T-cell (primary cell): ENCODE measurements around the gene RNF125. TPM values are rescaled to one million over a fixed set of nuclear protein-coding genes. Genes with fewer than 3 reads are reported as not detected.
A peak's percentile ranks its signal among the peaks of the same experiment; 100 is the strongest.

ENCODE experiments used
- ATAC-seq, 4 experiments: fragments of 200-7000 bp in 3 of 4; fragments of 150-1000 bp in 1 of 4; cut with Tn5 transposase; replicated peaks in 1 of 4; 1 replicate in 3 of 4; 2 replicates in 1 of 4; pipeline ENCODE4 v1.10.0; 2021; ENCODE audit warnings: moderate library complexity in 3 of 4, mild to moderate bottlenecking in 2 of 4, moderate number of reproducible peaks in 1 of 4
- CTCF ChIA-PET, 2 donors: fragments of 300-600 bp; sonication (Branson Sonifier 250); formaldehyde crosslinking; loops; one replicate each; lab custom pipeline; 2022; ENCODE audit warnings: antibody characterized with exemption in 2 of 2; lab: Charles Lee
- POLR2A ChIA-PET, 2 donors: fragments of 300-600 bp; sonication (Branson Sonifier 250); formaldehyde crosslinking; loops; one replicate each; lab custom pipeline; 2022; ENCODE audit warnings: antibody characterized with exemption in 2 of 2; lab: Charles Lee
- DNase-seq, 35 experiments: peaks; one replicate each; pipeline versions ENCODE4 v3.0.0 to v3.0.0-alpha.2; 2013 to 2023
- H3K27ac ChIP-seq: one replicate; pipeline ENCODE4 v1.5.1; 2013; ENCODE audit warnings: low read length
- H3K27me3 ChIP-seq, 2 experiments: replicated peaks in 1 of 2; 1 replicate in 1 of 2; 2 replicates in 1 of 2; pipeline versions ENCODE4 v1.6.1 to v1.7.0; 2013; ENCODE audit warnings: low read length in 1 of 2, mixed read lengths in 1 of 2; ENCODE audit not compliant: control insufficient read depth in 2 of 2, insufficient read depth in 2 of 2; ENCODE audit errors: extremely low read depth in 1 of 2
- H3K36me3 ChIP-seq, 2 donors: 1 replicate in 1 of 2; 2 replicates in 1 of 2; pipeline versions ENCODE4 v1.6.1 to v1.7.0; 2013; ENCODE audit warnings: low read length in 1 of 2; ENCODE audit not compliant: control insufficient read depth in 2 of 2, insufficient read depth in 1 of 2; ENCODE audit errors: extremely low read depth in 1 of 2
- H3K4me1 ChIP-seq, 2 experiments: 1 replicate in 1 of 2; 2 replicates in 1 of 2; pipeline versions ENCODE4 v1.6.1 to v1.7.0; 2013; ENCODE audit warnings: low read length in 2 of 2, mixed read lengths in 1 of 2; ENCODE audit not compliant: insufficient read depth in 2 of 2, control insufficient read depth in 1 of 2; ENCODE audit errors: extremely low read depth in 1 of 2
- H3K4me3 ChIP-seq, 2 donors: 1 replicate in 1 of 2; 2 replicates in 1 of 2; pipeline versions ENCODE4 v1.5.1 to v1.7.0; 2013; ENCODE audit warnings: mild to moderate bottlenecking in 2 of 2, low read length in 1 of 2, moderate library complexity in 1 of 2; ENCODE audit not compliant: control insufficient read depth in 1 of 2; ENCODE audit errors: extremely low read depth in 1 of 2
- H3K9me3 ChIP-seq: 2 replicates; pipeline ENCODE4 v1.7.0; 2013
- H3K27ac Mint-ChIP-seq, 2 donors: one replicate each; pipeline ENCODE4 v1.8.0; 2020 to 2021; ENCODE audit warnings: mild to moderate bottlenecking in 2 of 2, mixed read lengths in 2 of 2
- H3K27me3 Mint-ChIP-seq, 2 donors: one replicate each; pipeline ENCODE4 v1.8.0; 2021 to 2022; ENCODE audit warnings: mixed read lengths in 2 of 2
- H3K36me3 Mint-ChIP-seq: one replicate; pipeline ENCODE4 v1.8.0; 2021; ENCODE audit warnings: mixed read lengths
- H3K4me1 Mint-ChIP-seq, 3 donors: one replicate each; pipeline ENCODE4 v1.8.0; 2020 to 2022; ENCODE audit warnings: mixed read lengths in 3 of 3, mild to moderate bottlenecking in 1 of 3
- H3K4me3 Mint-ChIP-seq, 3 donors: one replicate each; pipeline ENCODE4 v1.8.0; 2020 to 2022; ENCODE audit warnings: mild to moderate bottlenecking in 3 of 3, mixed read lengths in 3 of 3, moderate library complexity in 3 of 3
- H3K9me3 Mint-ChIP-seq, 3 donors: one replicate each; pipeline ENCODE4 v1.8.0; 2020 to 2022; ENCODE audit warnings: mixed read lengths in 3 of 3
- WGBS: methylation state at CpG from one replicate; pipeline ENCODE4 v1.1.5; 2013; ENCODE audit warnings: missing lambda C conversion rate; ENCODE audit not compliant: insufficient coverage; 5-methylcytosine and 5-hydroxymethylcytosine counted together
- total RNA-seq, 35 experiments: library from RNA in 6 of 35; stranded (reverse) in 6 of 35; fragments of 120-200 nt in 1 of 35; gene quantifications; one replicate each; pipeline versions ENCODE4 v1.2.1 to v1.2.4 and lab custom pipeline; 2013 to 2026

RNF125 gene
- total RNA-seq, 5 donors from 2014 or later (not counting 1 experiment from before 2014, with no cell fraction given): 33.6 to 70.1 (median 37.4) TPM

- WGBS: 83% methylated on average over 1 of the region's 3 CpGs
- Mint-ChIP-seq H3K27ac (peak overlapping the region; percentile 41 to 45), H3K4me1 (peaks cover 4 to 12% (median 7%) of the 10 kb centered on the region in 3 donors), H3K4me3 (no peak overlapping the region), H3K27me3 (no peaks in the 10 kb centered on the region), H3K36me3 (peaks cover 28% of the 10 kb centered on the region), H3K9me3 (no peaks in the 10 kb centered on the region)
- DNase-seq (no peak), ATAC-seq (no peak)
- H3K27me3 ChIP-seq: no peaks in the 10 kb centered on the region
- ChIA-PET POLR2A (interaction anchor here (0.5 to 1.1 kb wide), 3 partner anchors 17 to 48 kb away, joined by 3 to 6 read pairs (median 4); no protein-coding TSS in a partner anchor), CTCF (interaction anchor here in 1 of 2 donors (1.3 kb wide), 1 partner anchor 17 kb away, joined by 3 read pairs; no protein-coding TSS in a partner anchor)
- H3K36me3 ChIP-seq: peaks cover 6 to 41% of the 10 kb centered on the region in 2 donors
- H3K4me3 ChIP-seq: no peak overlapping the region
- H3K4me1 ChIP-seq: peaks cover 0 to 2% of the 10 kb centered on the region in 2 experiments
- H3K9me3 ChIP-seq: no peaks in the 10 kb centered on the region
- H3K27ac ChIP-seq: no peak overlapping the region
These were observed 48.9 kb downstream of the RNF125 start for GRCh38 chr18:32067375-32068167.

DNA sequence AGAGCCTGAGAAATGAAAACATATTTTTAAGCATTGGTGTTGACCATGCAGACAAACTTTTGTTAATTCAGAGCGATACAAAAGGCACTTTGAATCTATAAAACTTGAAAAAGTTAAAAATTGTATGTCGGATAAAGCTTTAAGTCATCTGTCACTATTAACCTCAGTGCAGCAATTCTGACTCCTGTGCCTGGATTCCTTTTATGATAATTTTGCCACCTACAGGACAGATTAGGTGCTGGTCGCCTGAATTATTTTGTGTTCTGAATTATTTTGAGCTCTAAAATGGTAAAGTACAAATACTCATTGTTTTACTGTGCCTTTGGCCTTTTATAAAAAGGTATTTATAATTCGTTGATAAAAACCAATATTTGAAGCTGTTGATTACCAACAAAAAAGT is 53.7 kb downstream of the RNF125 start:
- ATAC-seq: peak; percentile 61 to 78 (median 69)
- CTCF ChIA-PET: interaction anchor here (0.5 to 2.9 kb wide), 33 partner anchors 9 to 516 kb away, joined by 3 to 31 read pairs (median 5); partner anchors contain the start of genes RNF125 (in 2 of the 2), RNF138 (in 1 of the 2) and TRAPPC8 (in 1 of the 2)
- H3K36me3 Mint-ChIP-seq: peaks cover 34% of the 10 kb centered on the region

DNA sequence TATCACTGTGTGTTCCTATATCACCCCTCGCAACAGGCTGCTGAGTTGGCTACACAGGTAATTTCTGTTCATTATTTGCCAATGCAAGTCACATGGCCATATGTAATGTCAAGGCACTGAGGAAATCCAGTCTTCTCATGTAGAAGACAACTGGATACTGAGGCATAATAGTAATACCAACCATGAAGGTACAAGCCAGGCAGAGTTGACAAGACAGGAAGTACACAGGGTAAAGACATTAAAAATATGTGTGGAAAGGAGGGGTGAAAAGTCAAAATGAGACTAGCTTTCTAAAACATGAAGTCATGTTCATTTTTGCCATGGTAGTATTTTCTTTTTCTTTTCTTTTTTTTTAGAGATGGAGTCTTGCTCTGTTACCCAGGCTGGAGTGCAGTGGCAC is 55.6 kb downstream of the RNF125 start:
- Histone ChIP-seq H3K9me3 (no peaks in the 10 kb centered on the region), H3K4me1 (peaks cover 0 to 2% of the 10 kb centered on the region in 2 experiments), H3K27me3 (no peaks in the 10 kb centered on the region), H3K36me3 (peaks cover 6 to 21% of the 10 kb centered on the region in 2 donors), H3K27ac (no peak overlapping the region), H3K4me3 (no peak overlapping the region)
- no peak for ATAC-seq
- Mint-ChIP-seq H3K27ac (peak overlapping the region; percentile 45 to 52), H3K36me3 (peaks cover 28% of the 10 kb centered on the region), H3K4me1 (peaks cover 6 to 17% (median 14%) of the 10 kb centered on the region in 3 donors), H3K4me3 (no peak overlapping the region), H3K9me3 (no peaks in the 10 kb centered on the region), H3K27me3 (no peaks in the 10 kb centered on the region)
- DNase-seq: no peak
- ChIA-PET CTCF (interaction anchor here in 1 of 2 donors (0.7 kb wide), 1 partner anchor 55 kb away, joined by 3 read pairs; no protein-coding TSS in a partner anchor), POLR2A (interaction anchor here in 1 of 2 donors (0.6 to 1.0 kb wide), 2 partner anchors 12 to 22 kb away, joined by 3 to 7 read pairs; no protein-coding TSS in a partner anchor)
- 100% methylated on average over 1 of the region's 1 CpG for WGBS

More for the DNA sequence above, 53.7 kb downstream of the RNF125 start:
- no peak overlapping the region for H3K4me3 Mint-ChIP-seq
- no peaks in the 10 kb centered on the region for H3K9me3 Mint-ChIP-seq
- H3K27ac Mint-ChIP-seq: peak overlapping the region; percentile 49 to 74
- no peak overlapping the region for H3K27ac ChIP-seq
- DNase-seq: peak in 10 of 35 experiments; percentile 4 to 62 (median 10)
- H3K4me1 ChIP-seq: peaks cover 0 to 2% of the 10 kb centered on the region in 2 experiments
- H3K4me1 Mint-ChIP-seq: peaks cover 10 to 18% (median 14%) of the 10 kb centered on the region in 3 donors
- H3K27me3 Mint-ChIP-seq: no peaks in the 10 kb centered on the region
- no CpG with 5 or more reads among the region's 4 CpGs for WGBS
- no peaks in the 10 kb centered on the region for H3K9me3 ChIP-seq
- no peak overlapping the region for H3K4me3 ChIP-seq
- POLR2A ChIA-PET: interaction anchor here (0.5 to 1.5 kb wide), 13 partner anchors 22 to 130 kb away, joined by 3 to 9 read pairs (median 4); partner anchors contain the start of genes RNF125 (in 2 of the 2) and TRAPPC8 (in 1 of the 2)
- H3K27me3 ChIP-seq: no peaks in the 10 kb centered on the region
- H3K36me3 ChIP-seq: peaks cover 6 to 35% of the 10 kb centered on the region in 2 donors

DNA sequence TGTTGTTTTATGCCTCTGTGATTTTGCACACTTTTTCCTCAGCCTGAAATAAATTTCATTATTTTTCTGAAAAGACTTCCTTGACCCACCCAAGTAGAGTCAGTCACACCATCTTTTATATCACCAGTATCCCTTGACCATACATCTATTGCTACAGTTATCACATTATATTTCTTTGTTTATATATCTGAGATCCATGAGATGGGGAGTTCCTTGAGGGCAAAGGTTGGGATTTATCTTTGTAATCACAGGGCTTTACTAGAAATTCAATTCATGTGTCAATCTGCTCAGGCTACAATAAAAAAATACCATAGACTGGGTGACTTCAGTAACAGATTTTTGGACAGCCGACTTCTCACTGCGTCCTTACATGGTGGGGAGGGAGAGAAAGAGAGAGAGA is 60.2 kb downstream of the RNF125 start:
- ATAC-seq (no peak), DNase-seq (no peak)
- no peak overlapping the region for H3K4me3 ChIP-seq
- peaks cover 34% of the 10 kb centered on the region for H3K36me3 Mint-ChIP-seq
- H3K27ac ChIP-seq: no peak overlapping the region
- no peaks in the 10 kb centered on the region for H3K9me3 ChIP-seq
- H3K36me3 ChIP-seq: peaks cover 0 to 10% of the 10 kb centered on the region in 2 donors
- H3K9me3 Mint-ChIP-seq: no peaks in the 10 kb centered on the region
- ChIA-PET POLR2A (no interaction called here), CTCF (interaction anchor here in 1 of 2 donors (0.6 kb wide), 1 partner anchor 241 kb away, joined by 4 read pairs; no protein-coding TSS in a partner anchor)
- H3K27me3 ChIP-seq: no peaks in the 10 kb centered on the region
- H3K4me1 Mint-ChIP-seq: peaks cover 15 to 16% (median 16%) of the 10 kb centered on the region in 3 donors
- WGBS: no CpG with 5 or more reads among the region's 2 CpGs
- H3K27me3 Mint-ChIP-seq: no peaks in the 10 kb centered on the region
- no peak overlapping the region for H3K27ac Mint-ChIP-seq
- no peak overlapping the region for H3K4me3 Mint-ChIP-seq
- peaks cover 0 to under 1% of the 10 kb centered on the region in 2 experiments for H3K4me1 ChIP-seq

GRCh38 chr18:32081881-32082280 is 63.3 kb downstream of the RNF125 start:
- no peak overlapping the region for H3K27ac Mint-ChIP-seq
- peaks cover 0 to 1% of the 10 kb centered on the region in 2 donors for H3K27me3 Mint-ChIP-seq
- Histone ChIP-seq H3K36me3 (no peaks in the 10 kb centered on the region), H3K4me1 (peaks cover 19 to 26% of the 10 kb centered on the region in 2 experiments), H3K27ac (no peak overlapping the region), H3K27me3 (no peaks in the 10 kb centered on the region), H3K9me3 (no peaks in the 10 kb centered on the region), H3K4me3 (no peak overlapping the region)
- H3K36me3 Mint-ChIP-seq: peaks cover 20% of the 10 kb centered on the region
- H3K4me3 Mint-ChIP-seq: no peak overlapping the region
- ATAC-seq (no peak), DNase-seq (no peak)
- WGBS: no CpG with 5 or more reads among the region's 1 CpG
- peaks cover 29 to 35% (median 33%) of the 10 kb centered on the region in 3 donors for H3K4me1 Mint-ChIP-seq
- ChIA-PET POLR2A (no interaction called here), CTCF (no interaction called here)
- no peaks in the 10 kb centered on the region for H3K9me3 Mint-ChIP-seq

- peaks cover 19 to 26% of the 10 kb centered on the region in 2 experiments for H3K4me1 ChIP-seq
- no peak overlapping the region for H3K27ac ChIP-seq
- no peaks in the 10 kb centered on the region for H3K9me3 ChIP-seq
- H3K27me3 ChIP-seq: no peaks in the 10 kb centered on the region
- H3K36me3 ChIP-seq: no peaks in the 10 kb centered on the region
- peaks cover 0 to 1% of the 10 kb centered on the region in 2 donors for H3K27me3 Mint-ChIP-seq
- ChIA-PET POLR2A (interaction anchor here in 1 of 2 donors (1.5 kb wide), 1 partner anchor 66 kb away, joined by 3 read pairs; the partner anchor contains the start of gene RNF125), CTCF (interaction anchor here (0.6 to 1.2 kb wide), 2 partner anchors 11 kb away, joined by 4 to 5 read pairs; no protein-coding TSS in a partner anchor)
- WGBS: 94% methylated on average over 7 of the region's 8 CpGs
- no peak overlapping the region for H3K4me3 ChIP-seq
- H3K4me3 Mint-ChIP-seq: peak overlapping the region in 1 of 3 donors; percentile 4
- no peaks in the 10 kb centered on the region for H3K9me3 Mint-ChIP-seq
- peaks cover 36 to 44% (median 39%) of the 10 kb centered on the region in 3 donors for H3K4me1 Mint-ChIP-seq
- DNase-seq: no peak
- ATAC-seq: no peak
- peaks cover 18% of the 10 kb centered on the region for H3K36me3 Mint-ChIP-seq
- peak overlapping the region; percentile 87 to 96 for H3K27ac Mint-ChIP-seq
These were observed 65.2 kb downstream of the RNF125 start for GRCh38 chr18:32083781-32084180.
